CD14-positive monocyte (primary cell): ENCODE data around the gene CGNL1. TPM values are rescaled to one million over a fixed set of nuclear protein-coding genes. Genes with fewer than 3 reads are reported as not detected.

Experiments used
- DNase-seq, 3 donors: peaks; one replicate each; pipeline ENCODE4 v3.0.0-alpha.2; 2011 to 2022
- H2AFZ ChIP-seq: 2 replicates; pipeline ENCODE4 v1.6.0; 2012; ENCODE audit warnings: mild to moderate bottlenecking, low read depth, low read length, inconsistent platforms; ENCODE audit not compliant: insufficient read depth, poor library complexity, severe bottlenecking
- H3K27ac ChIP-seq, 2 donors: 1 replicate in 1 of 2; 2 replicates in 1 of 2; pipeline ENCODE4 v1.5.1; 2012 to 2013; ENCODE audit warnings: low read length in 2 of 2, control low read depth in 1 of 2, inconsistent platforms in 1 of 2, low read depth in 1 of 2, mild to moderate bottlenecking in 1 of 2
- H3K27me3 ChIP-seq, 2 donors: one replicate each; pipeline versions ENCODE4 v1.6.0 to v1.6.1; 2011 to 2013; ENCODE audit warnings: low read length in 2 of 2; ENCODE audit not compliant: control insufficient read depth in 2 of 2, insufficient read depth in 2 of 2
- H3K36me3 ChIP-seq, 2 donors: replicated peaks in 1 of 2; 1 replicate in 1 of 2; 2 replicates in 1 of 2; pipeline versions ENCODE4 v1.5.1 to v1.6.1; 2012 to 2013; ENCODE audit warnings: low read length in 2 of 2, control low read depth in 1 of 2, inconsistent platforms in 1 of 2, mild to moderate bottlenecking in 1 of 2; ENCODE audit not compliant: insufficient read depth in 2 of 2, control insufficient read depth in 1 of 2
- H3K4me1 ChIP-seq, 2 donors: 1 replicate in 1 of 2; 2 replicates in 1 of 2; pipeline versions ENCODE4 v1.5.1 to v1.6.1; 2012 to 2013; ENCODE audit warnings: low read length in 2 of 2, control low read depth in 1 of 2, inconsistent platforms in 1 of 2, mild to moderate bottlenecking in 1 of 2, moderate library complexity in 1 of 2; ENCODE audit not compliant: insufficient read depth in 2 of 2, control insufficient read depth in 1 of 2
- H3K4me2 ChIP-seq: replicated peaks from 2 replicates; pipeline ENCODE3; 2012; ENCODE audit warnings: low read length, moderate library complexity, mild to moderate bottlenecking; ENCODE audit not compliant: poor library complexity, severe bottlenecking; ENCODE audit errors: extremely low read depth
- H3K4me3 ChIP-seq, 3 experiments: fragments of 200-600 bp in 1 of 3; sonication (generic) in 1 of 3; replicated peaks in 1 of 3; 1 replicate in 2 of 3; 2 replicates in 1 of 3; pipeline ENCODE4 v1.5.1; 2011 to 2013; ENCODE audit warnings: low read length in 3 of 3, mild to moderate bottlenecking in 3 of 3, control low read depth in 2 of 3, low read depth in 2 of 3, inconsistent platforms in 1 of 3, moderate library complexity in 1 of 3
- H3K79me2 ChIP-seq: 2 replicates; pipeline ENCODE4 v1.6.0; 2012; ENCODE audit warnings: mild to moderate bottlenecking, control low read depth, inconsistent platforms, low read length, moderate library complexity; ENCODE audit not compliant: insufficient read depth
- H3K9ac ChIP-seq: 2 replicates; pipeline ENCODE4 v1.6.0; 2017; ENCODE audit warnings: low read length, mild to moderate bottlenecking; ENCODE audit not compliant: insufficient read depth, poor library complexity, severe bottlenecking
- H3K9me3 ChIP-seq, 2 donors: replicated peaks in 1 of 2; 1 replicate in 1 of 2; 2 replicates in 1 of 2; pipeline versions ENCODE4 v1.5.1 to v1.6.1; 2012 to 2013; ENCODE audit warnings: low read length in 2 of 2, control low read depth in 1 of 2; ENCODE audit not compliant: control insufficient read depth in 1 of 2, insufficient read depth in 1 of 2
- H4K20me1 ChIP-seq: 2 replicates; pipeline ENCODE4 v1.6.0; 2012; ENCODE audit warnings: mild to moderate bottlenecking, low read length, control low read depth, moderate library complexity; ENCODE audit not compliant: insufficient read depth
- H3K27ac Mint-ChIP-seq, 7 donors: one replicate each; pipeline ENCODE4 v1.8.0; 2020; ENCODE audit warnings: mild to moderate bottlenecking in 7 of 7, mixed read lengths in 7 of 7, moderate library complexity in 6 of 7, inconsistent platforms in 2 of 7
- H3K27me3 Mint-ChIP-seq, 3 donors: one replicate each; pipeline ENCODE4 v1.8.0; 2021 to 2022; ENCODE audit warnings: low read depth in 3 of 3, mild to moderate bottlenecking in 3 of 3, mixed read lengths in 3 of 3, moderate library complexity in 3 of 3, inconsistent platforms in 1 of 3
- H3K36me3 Mint-ChIP-seq, 2 donors: one replicate each; pipeline ENCODE4 v1.8.0; 2020; ENCODE audit warnings: mixed read lengths in 2 of 2, inconsistent platforms in 1 of 2, mild to moderate bottlenecking in 1 of 2
- H3K4me1 Mint-ChIP-seq: one replicate; pipeline ENCODE4 v1.8.0; 2020; ENCODE audit warnings: mild to moderate bottlenecking, mixed read lengths
- H3K4me3 Mint-ChIP-seq, 2 donors: one replicate each; pipeline ENCODE4 v1.8.0; 2020; ENCODE audit warnings: mild to moderate bottlenecking in 2 of 2, mixed read lengths in 2 of 2, moderate library complexity in 1 of 2
- H3K9me3 Mint-ChIP-seq, 7 donors: one replicate each; pipeline ENCODE4 v1.8.0; 2020 to 2022; ENCODE audit warnings: mixed read lengths in 7 of 7, mild to moderate bottlenecking in 6 of 7, moderate library complexity in 6 of 7, inconsistent platforms in 2 of 7
- WGBS: methylation state at CpG from one replicate; pipeline ENCODE4 v1.1.5; 2013; ENCODE audit warnings: missing lambda C conversion rate; ENCODE audit not compliant: insufficient coverage; 5-methylcytosine and 5-hydroxymethylcytosine counted together
- intact Hi-C, 2 donors: fragments of 100-400 bp; cut with micrococcal nuclease; formaldehyde crosslinking; loops; one replicate each; pipeline versions ENCODE4 v1.15.0 to v1.15.1; 2023
- polyA plus RNA-seq, 3 donors: library from polyadenylated mRNA; depleted of rRNA in 1 of 3; unstranded in 2 of 3; stranded (reverse) in 1 of 3; fragments of 300-500 nt in 2 of 3; fragments of >200 nt in 1 of 3; fragmentation: Illumina TruSeq in 2 of 3; gene quantifications; 1 replicate in 2 of 3; 2 replicates in 1 of 3; pipeline ENCODE4 v1.2.3, GENCODE V29; 2012 to 2021
- TF ChIP-seq, protein P1 (sequence below): fragments of 200-600 bp; IDR thresholded peaks from one replicate; pipeline ENCODE4 v1.8.0; 2022; ENCODE audit warnings: antibody characterized with exemption, mild to moderate bottlenecking

Gene CGNL1
- polyA plus RNA-seq, 3 donors: not detected

GRCh38 chr15:57364282-57365007 is 11.9 kb upstream of the CGNL1 start:
- no peak overlapping the region for H3K9ac ChIP-seq

GRCh38 chr15:57367556-57367955 is 8.7 kb upstream of the CGNL1 start:
- peaks cover 2 to 7% (median 5%) of the 10 kb centered on the region in 3 donors for H3K27me3 Mint-ChIP-seq
- Histone ChIP-seq H4K20me1 (no peaks in the 10 kb centered on the region), H3K9ac (no peak overlapping the region), H3K4me1 (peaks cover 11 to 15% of the 10 kb centered on the region in 2 donors), H3K4me2 (no peak overlapping the region), H3K36me3 (no peaks in the 10 kb centered on the region), H3K27ac (no peak overlapping the region), H3K79me2 (no peaks in the 10 kb centered on the region), H2AFZ (no peak overlapping the region), H3K27me3 (no peaks in the 10 kb centered on the region), H3K9me3 (no peaks in the 10 kb centered on the region), H3K4me3 (no peak overlapping the region)
- WGBS: 95% methylated on average over 4 of the region's 4 CpGs
- no peaks in the 10 kb centered on the region for H3K36me3 Mint-ChIP-seq
- TF ChIP-seq, protein P1, sequence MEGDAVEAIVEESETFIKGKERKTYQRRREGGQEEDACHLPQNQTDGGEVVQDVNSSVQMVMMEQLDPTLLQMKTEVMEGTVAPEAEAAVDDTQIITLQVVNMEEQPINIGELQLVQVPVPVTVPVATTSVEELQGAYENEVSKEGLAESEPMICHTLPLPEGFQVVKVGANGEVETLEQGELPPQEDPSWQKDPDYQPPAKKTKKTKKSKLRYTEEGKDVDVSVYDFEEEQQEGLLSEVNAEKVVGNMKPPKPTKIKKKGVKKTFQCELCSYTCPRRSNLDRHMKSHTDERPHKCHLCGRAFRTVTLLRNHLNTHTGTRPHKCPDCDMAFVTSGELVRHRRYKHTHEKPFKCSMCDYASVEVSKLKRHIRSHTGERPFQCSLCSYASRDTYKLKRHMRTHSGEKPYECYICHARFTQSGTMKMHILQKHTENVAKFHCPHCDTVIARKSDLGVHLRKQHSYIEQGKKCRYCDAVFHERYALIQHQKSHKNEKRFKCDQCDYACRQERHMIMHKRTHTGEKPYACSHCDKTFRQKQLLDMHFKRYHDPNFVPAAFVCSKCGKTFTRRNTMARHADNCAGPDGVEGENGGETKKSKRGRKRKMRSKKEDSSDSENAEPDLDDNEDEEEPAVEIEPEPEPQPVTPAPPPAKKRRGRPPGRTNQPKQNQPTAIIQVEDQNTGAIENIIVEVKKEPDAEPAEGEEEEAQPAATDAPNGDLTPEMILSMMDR: no peak
- intact Hi-C loops: no loop called here
- peaks cover 0 to 3% (median 0%) of the 10 kb centered on the region in 7 donors for H3K9me3 Mint-ChIP-seq
- no peak overlapping the region for H3K27ac Mint-ChIP-seq
- peaks cover 20% of the 10 kb centered on the region for H3K4me1 Mint-ChIP-seq
- DNase-seq: no peak
- no peak overlapping the region for H3K4me3 Mint-ChIP-seq

More at GRCh38 chr15:57364282-57365007, 11.9 kb upstream of the CGNL1 start:
- Histone ChIP-seq H3K4me3 (peak overlapping the region in 1 of 3 experiments; percentile 15), H4K20me1 (no peaks in the 10 kb centered on the region), H2AFZ (peak overlapping the region; percentile 23), H3K79me2 (no peaks in the 10 kb centered on the region), H3K27me3 (no peaks in the 10 kb centered on the region), H3K36me3 (no peaks in the 10 kb centered on the region), H3K4me1 (peaks cover 11 to 15% of the 10 kb centered on the region in 2 donors), H3K4me2 (peak overlapping the region; percentile 23), H3K27ac (no peak overlapping the region), H3K9me3 (no peaks in the 10 kb centered on the region)
- H3K4me1 Mint-ChIP-seq: peaks cover 20% of the 10 kb centered on the region
- peak overlapping the region in 1 of 2 donors; percentile 80 for H3K4me3 Mint-ChIP-seq
- H3K27ac Mint-ChIP-seq: peak overlapping the region in 1 of 7 donors; percentile 56
- H3K36me3 Mint-ChIP-seq: no peaks in the 10 kb centered on the region
- 19% methylated on average over 5 of the region's 9 CpGs for whole genome bisulfite sequencing
- peaks cover 0 to 9% (median 0%) of the 10 kb centered on the region in 7 donors for H3K9me3 Mint-ChIP-seq
- intact Hi-C loops: no loop called here
- TF ChIP-seq, protein P1: peak; percentile 48
- peaks cover 2 to 7% (median 2%) of the 10 kb centered on the region in 3 donors for H3K27me3 Mint-ChIP-seq
- peak; percentile 19 to 30 (median 21) for DNase-seq
